NCI-H748 treated with DMSO at 0.1 percent for 48 hours (cell line): ENCODE data around the gene WSCD1.

Experiments
- DNase-seq: peaks from one replicate; lab custom pipeline; 2025; lab: John Stamatoyannopoulos, UW

The WSCD1 gene

DNA sequence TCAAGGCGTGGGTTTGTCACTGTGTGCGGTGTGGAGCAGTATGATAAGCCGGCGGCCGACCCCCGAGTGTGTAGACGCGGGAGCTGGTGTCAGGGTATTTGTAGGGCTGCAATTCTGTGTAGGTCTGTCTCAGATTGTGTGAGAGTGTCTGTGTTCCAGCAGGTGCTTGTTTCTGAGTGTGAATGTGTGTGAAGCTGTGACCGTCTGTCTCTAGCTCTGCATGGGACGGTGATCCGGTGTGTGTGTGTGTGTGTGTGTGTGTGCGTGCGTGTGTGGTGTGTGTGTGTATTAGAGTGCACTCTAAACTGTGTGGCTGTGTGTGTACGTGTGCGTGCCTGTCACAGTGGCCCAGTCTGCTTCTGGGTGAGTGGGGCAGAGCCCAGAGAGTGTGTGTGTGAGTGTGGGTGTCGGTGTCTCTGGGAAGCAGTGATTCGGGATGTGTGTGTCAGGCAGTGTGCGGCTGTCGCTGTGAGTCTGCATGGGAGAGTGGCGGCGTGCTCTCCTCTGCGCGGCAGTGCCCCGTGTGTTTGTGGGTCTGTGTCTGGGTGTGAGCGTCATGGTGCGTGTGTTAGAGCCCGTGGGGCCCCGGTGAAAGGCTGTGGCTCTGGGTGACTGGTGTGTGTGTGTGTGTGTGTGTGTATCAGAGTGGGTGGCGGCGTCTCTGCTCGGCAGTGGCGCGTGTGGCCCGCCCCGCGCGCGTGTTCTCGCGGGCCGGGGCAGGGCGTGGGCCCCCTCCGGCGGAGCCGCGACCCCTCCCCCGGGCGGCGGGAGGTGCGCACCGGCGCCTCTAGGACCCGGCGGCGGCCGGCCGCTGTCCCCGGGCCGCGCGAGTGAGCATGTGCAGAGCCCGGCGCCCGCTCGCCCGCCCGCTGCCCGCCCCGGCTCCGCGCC, at the start of gene WSCD1:
WSCD1 (plus strand) TSS at position 841 of the 891 bp plus-strand sequence. CDS start 10,280 bp downstream, outside the sequence.
- peak; percentile 48 for DNase-seq

DNA sequence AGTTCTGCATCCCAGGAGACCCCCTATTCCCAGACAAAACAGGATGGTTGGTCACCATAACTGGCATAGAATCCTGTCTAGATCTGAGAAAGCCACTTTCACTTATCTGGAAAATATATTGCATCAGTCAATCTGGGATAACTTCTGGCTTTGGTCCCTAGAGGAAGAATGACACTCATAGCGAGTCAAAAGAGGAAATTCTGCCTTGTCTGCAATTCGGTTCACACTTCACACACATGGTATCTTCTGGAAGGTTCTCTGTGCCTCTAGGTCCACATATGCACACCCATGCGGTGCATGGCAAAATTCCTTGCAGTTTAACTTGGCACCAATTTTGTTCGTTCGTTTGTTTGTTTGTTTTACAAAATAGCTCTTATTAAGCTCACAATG, 49.2 kb upstream of the WSCD1 start:
- DNase-seq, result no peak

DNA sequence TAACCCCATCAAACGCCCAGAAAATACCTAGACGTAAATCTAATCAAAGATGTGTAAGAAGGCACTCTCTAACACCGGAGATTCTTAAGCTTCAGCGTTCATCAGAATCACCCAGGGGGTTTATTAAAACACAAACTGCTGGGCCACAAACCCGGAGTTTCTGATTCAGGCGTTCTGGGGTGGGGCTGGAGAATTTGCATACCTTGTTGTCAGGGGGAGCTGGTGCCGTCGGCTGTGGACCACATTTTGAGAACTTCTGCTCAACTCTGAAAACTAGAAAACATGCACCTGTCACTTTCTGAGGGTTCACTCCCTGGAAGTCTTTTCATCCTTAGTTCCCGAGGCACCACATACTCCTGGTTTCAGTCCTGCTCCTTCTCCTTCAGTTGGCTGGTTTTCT, 48.6 kb upstream of the WSCD1 start:
- no peak for DNase-seq

DNA sequence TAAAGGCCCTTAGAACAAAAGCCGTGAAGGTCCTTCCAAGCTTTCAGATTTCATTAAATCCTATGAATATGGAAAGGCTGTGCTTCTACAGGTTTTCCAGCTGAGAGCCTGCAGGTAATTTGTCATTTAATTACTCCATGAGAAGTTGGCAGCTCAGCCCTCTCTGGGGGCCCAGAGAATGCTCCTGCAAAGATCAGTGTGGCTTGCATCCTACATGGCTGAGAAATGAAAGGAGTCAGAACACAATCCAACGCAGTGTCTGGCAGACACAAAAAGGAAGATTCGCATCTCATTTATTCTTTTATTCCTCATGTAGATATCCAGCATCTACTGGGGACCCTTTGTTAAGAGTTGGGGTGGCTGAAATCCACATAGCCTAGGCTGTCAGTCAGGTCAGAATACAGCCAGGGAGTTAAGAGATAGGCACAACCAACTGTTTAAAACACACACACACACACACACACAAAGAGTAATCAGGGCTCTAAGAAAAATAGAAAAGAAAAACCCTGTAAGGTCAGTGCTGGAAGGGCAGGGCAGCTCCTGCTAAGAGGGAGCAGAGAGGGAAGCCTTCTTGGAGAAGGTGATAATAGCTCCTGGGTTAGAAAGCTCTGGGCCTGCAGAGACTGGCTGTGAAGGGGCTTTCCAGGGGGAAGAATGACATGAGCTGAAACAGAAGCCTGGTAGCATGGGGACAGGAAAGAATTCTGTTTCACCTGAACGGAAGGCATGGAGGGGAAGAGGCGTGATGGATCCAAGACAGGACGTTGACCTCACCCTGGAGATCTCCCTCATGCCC, 46.9 kb upstream of the WSCD1 start:
- no peak for DNase-seq

DNA sequence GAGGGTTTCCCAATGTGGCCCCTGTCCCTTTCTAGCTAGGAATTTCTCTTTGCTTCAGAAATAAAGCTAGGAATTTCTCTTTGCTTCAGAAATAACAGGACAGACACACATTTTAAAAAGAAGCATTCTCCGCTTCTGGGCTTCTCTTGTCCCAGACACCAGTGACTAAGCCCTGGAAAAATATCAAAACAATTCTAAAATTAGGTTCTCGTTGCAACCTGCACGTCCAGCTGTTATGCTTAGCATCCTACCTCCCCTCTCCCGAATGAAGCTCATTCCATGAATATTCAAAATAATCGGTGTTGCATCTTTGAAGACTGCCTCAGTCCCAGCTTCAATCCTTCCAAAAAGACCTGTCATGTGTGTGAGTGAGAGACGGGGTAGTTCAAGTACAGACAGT, 45.6 kb upstream of the WSCD1 start:
- no peak for DNase-seq

DNA sequence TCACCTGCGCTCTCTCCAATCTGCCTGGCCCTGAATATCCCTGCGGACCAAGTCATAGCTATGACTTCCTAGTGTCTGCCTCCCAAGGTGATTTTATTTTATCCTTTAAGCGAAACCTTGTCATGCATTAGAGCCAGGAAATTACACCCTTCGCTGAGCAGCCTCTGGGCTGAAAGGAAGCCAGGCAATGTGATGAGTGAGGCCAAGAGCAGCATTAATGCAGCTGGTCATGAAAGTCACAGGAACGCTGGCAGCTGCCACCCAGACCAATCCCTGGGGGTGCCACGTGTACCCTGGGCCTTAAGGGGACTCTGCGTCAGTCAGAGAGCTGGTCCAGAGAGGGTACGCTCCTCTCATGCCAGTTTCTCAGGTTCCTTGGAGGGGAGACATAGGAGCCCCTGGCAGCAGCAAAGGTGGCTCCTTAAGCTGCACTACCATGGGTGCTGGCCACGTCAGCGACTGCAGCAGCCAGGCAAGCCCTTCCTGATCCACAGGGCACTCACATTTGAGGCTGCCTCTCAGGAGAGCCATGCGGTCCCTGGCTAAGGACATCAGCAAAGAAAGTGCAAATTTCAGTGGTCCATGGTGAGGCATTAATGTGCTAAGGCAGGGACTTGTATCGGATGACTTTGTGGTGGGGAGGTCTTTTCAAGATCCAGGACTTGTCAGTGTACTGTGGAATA, 42.7 kb upstream of the WSCD1 start:
- no peak for DNase-seq

DNA sequence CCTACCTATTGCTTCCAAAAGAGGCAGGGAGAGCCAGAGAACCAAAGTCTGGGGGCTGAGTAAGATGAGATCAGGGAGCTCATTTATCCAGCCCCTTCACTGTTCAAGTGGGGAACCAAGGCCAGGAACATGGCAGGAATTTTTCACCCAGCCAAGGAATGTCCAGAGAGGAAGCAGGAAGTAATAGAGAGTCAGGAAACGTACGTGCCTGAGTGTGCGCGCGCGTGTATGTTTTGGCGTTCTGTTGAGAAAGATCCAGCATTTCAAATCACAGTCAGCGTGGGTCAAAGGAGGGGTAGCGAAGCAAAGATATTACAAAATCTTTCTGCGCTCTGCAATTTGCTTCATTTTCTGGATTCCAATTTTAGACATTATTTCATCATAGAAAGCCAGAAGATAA, 41.9 kb upstream of the WSCD1 start:
- DNase-seq, result no peak

DNA sequence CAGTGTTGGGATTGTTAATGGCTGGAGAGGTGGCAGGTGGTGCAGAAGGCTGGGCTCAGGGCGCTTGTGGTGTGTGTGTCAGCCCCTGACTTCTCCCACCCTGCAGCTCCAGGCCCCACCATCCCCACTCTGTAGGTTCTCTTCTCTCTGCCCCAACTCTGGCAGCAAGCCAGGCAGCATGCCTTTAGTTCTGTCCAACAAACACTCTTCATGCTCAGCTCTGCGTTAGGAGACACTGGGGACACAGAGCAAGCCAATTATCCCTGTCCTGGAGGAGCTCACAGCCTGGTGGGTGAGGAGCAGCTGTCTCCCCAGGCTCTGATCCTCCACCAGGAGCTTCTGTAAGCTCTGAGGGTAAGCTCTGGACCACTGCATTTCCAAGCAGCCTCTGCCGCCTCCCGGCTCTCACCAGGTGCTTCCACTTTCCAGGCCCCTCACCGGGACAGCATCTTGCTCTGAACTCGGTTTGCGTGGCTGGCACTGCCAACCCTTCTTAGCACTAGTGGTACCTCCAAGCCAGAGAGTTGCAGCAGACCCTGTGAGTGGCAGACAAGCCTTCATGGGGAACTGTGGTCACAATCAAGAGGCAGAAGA, 34.3 kb upstream of the WSCD1 start:
- DNase-seq, result no peak

DNA sequence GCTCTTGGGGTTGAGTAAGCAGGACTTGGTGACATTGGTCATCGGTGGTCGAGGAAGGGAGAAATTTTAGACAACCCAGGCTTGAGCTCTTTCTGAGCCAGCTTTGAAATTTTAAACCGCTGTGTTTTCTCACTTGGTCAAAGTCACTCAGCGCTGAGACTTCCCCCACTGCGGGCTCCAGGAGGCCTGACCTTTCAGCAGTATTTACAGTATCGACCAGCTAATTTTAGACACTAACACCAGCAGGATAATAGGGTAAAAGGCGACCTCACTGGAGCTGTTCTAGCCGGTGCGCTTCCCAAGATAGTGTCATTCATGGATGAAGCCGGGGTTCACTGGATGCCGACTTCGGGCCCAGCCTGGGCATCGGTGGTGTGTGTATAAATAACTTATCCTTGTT, 29.7 kb upstream of the WSCD1 start:
- no peak for DNase-seq

DNA sequence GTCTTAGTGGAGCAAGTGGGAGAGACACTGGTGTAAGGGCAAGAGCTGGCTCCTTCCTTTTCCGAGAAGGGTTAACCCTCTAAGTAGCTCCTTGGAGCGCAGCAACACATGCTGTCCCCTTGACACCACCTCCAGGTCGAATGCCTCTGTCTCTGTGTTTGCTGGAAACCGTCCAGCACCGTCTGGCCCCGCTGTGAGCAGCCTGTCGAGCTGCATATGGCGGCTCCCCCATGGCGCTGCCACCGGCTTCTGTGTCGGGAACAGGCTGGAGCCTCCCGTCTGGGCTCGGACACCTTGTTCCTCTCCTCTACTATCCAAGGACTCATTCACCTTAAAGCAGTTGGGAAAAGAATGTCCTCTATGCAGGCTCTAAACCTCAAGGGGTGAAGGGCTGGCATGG, 28.9 kb upstream of the WSCD1 start:
- DNase-seq, result peak; percentile 9

DNA sequence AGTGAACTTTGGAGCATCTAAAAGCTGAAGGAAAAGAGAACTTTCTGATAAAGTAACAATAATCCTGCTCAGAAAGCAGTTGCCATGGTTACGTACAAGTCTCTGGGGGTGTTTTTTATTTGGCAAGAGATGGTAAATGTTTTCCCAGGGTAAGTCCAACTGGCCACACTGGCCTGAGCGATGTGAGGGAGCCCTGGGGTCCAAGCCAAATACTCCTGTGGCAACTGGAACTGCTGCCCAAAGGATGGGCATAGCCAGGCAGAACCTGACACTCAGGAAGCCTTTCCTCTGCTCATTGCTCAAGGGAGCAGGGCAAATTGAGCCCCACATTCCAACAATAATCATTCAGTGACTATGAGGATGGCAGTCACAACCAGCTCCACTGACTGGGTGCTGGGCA, 26.8 kb upstream of the WSCD1 start:
- no peak for DNase-seq

DNA sequence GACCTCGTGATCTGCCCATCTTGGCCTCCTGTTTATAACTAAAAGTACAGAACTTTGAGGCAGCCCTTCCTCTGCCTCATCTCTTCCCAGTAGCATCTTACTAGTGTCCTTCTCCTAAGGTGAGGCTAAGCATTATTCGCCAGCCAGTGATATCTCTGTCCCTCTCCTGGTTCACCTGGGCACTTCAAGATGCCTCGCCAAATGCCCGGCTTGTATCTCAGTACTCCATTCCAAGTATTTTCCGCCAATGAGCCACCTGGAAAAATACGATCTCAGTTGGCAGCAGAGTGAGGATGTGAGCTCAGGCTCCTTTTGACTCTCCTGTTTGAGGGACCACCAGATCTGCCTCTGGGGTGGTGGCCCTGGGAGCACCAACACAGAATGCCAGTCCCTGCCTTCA, 25.9 kb upstream of the WSCD1 start:
- DNase-seq, result no peak

DNA sequence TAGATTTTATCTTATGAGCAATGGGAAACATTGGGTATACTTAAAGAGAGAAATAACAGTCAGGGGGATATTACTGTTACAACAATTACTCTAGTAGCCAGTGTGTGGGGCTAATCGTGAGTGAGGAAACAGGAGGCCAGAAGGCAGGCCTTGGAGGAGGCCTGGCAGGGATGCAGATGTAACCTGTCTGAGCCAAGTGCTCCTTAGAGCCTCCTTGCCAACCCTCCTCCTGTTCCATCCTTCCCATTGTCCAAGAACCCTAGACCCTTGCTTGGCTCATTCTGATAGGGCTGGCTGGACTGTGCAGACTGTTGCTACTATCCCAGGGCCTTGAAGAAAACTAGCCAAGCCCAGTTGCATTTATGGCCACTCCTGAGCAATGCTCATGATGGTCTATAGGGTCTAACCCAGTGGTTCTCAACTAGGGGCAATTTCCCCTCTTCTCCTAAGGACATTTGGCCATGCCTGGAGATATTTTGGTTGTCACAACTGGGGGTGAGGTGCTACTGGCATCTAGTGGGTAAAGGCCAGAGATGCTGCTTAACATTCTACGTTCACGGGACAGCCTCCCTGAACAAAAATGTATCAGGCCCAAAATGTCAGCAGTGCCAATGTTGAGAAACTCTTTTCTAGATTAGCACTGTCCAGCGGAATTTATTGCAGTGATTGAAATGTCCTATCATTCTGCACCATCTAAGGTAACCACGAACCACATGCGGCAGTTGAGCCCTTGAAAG, 24.4 kb upstream of the WSCD1 start:
- DNase-seq, result no peak

DNA sequence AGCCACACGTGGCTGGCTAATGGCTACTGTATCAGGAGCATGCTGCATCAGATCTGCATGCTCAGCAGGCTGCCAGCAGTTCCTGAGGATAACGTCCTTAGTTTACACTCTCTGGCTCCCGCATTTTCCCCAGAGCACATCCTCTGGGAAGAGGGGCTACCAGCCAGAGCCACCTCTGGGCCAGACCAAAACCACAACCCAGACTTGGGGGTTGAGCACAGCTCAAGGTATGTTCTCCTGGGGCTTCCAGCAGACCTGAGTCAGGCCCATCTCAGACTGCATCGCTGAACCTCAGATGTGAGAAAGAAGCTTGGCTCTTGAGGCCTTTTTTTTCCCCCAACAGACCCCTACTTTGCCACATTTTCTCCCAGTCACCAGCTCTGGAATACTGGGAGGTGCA, 23.7 kb upstream of the WSCD1 start:
- DNase-seq, result no peak

DNA sequence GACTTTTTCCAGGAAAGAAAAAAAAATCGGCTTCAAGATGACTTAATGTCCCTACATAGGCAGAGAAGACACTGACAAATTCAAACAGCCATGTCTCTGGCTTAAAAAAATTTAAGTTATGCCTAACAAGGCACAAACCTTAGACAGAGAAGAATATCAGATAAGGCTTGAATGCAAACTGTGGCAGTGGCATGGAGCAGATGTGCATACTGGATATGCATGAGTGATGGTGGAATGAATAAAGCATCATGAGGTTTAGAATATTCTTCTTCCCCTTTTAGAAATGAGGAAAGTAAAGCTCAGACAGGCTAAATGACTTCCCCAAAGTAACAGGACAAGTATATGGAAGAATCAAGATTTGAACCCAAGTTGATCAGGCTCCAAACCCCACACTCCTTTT, 23.2 kb upstream of the WSCD1 start:
- DNase-seq, result no peak

DNA sequence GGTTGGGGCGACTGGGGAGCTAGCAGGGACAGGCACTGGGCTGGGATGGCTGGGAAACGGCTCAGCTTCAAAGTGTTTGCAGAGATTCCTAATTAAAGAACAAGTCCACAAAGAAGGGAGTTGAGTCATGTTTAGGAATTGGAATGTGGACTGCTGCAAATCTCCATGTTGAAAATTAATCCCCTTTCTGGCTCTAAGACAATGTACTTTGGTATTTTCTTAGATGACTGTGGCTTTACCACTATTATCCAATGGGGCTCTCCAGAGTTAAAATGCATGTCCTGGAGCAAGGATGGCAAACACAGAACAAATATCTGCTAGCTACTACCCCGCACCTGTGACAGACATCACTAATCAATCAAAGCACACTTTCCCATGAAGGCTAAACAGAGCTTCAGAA, 22.2 kb upstream of the WSCD1 start:
- no peak for DNase-seq

DNA sequence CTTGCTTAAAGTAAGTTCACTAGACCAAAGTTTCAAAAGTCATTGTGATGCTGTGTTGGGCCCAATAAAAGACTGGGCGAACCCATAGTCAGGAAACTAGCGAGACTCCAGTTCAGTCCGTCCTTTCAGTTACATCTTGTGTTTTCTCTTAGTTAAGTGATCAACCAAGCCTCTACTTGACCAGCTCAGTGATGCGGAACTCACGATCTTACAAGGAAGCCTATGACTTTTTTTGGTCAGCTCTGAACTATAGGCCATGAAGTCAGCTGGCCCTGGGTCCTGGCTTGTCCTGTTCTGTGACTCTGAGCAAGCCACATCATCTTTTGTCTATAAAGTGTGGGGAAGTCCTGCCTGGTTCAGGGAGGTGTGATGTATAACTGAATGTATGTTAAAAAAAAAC, 21.7 kb upstream of the WSCD1 start:
- DNase-seq, result no peak

DNA sequence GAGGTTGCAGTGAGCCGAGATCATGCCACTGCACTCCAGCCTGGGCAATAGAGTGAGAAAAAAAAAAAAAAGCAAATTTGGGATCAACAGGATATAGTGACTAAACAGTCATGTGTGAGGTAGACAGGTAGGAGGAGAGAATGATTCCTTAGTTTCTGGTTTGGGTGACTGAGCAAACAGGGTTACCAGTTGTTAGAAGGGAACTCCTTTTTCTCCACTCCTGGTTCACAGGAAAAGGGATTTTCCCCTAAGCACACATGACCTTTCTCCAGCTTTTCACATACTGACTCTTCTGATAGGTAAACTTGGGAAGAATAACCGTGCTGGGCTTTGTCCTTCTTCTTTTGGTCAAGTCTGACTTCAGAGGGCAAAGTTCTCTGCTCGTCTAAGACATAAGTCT, 17.3 kb upstream of the WSCD1 start:
- DNase-seq, result no peak

DNA sequence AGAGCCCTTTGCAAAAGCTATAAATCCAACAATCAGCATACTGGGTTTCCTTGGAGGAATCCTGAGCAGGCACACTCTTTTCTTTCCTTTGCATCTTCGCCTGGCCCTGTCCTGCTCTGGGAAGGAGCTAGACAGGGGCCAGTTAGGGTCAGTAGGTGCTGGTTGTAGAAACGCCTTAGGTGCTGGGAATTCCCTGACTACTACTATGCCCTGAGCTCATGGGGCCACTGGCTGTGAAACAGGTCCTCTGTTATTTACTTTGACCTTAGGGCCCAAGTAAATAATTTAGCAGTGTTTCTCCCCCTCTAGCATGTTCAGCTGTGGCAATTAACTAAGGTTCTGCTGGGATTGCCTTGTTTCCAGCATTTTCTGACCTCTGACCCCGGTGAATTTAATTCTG, 15.8 kb upstream of the WSCD1 start:
- no peak for DNase-seq

DNA sequence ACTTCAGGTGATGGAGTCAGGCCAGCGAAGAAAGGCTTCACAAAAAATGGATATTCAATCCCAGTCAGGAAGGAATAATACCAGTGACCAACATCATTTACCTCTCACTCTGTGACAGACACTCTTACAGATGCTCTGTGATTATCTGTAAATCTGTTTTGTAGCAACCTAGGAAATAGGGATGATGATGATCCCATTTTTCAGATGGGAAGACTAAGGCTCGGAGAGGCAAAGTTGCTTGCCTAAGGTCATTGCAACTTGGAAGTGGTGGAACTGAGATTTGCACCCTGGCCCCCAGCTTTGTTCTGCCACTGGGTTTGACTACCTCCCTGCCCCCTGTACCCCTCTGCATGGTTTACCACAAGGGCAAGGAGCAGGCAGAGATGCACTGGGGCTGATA, 14.1 kb upstream of the WSCD1 start:
- DNase-seq, result no peak

DNA sequence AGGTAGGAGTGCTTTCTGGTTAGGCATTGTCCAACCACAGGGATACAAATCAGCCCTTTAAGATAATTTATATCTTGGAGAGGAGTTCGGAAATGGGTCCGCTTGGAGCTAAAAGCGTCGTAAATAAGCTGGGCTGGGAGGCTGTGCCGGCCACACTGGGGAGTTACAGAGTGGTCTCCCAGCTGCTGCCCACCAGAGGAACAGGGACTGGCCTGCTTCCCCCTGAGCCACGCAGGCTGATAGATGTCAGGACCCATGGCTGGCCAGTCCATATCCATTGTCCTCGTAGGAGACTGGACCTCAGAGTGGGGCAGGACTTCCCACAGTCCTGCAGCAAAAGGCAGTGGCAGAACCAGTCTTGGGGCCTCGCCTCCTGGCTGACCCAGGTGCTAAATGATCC, 12.6 kb upstream of the WSCD1 start:
- DNase-seq, result no peak

DNA sequence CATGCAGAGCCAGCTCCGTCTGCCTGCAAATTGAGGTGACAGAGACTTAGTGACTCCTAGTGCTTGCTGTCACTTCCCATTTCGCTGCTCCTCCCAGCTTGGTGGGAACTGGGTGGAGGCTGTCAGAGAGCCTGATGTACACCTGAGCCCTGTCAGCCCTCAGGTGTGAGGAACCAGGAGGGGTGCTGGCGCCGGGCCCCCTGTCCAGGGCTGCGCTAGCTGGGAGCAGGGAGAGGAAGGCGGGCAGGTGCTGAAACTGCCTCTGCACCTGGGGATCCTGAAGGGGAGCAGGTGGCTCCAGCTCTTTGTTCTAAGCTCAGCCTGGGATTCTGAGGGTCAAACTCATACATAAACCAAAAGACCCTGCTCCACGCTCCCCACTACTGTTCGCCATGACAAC, 10.8 kb upstream of the WSCD1 start:
- DNase-seq, result peak; percentile 15
